ENCODE data around the gene QSOX2. TPM values are rescaled to one million over a fixed set of nuclear protein-coding genes. Genes with fewer than 3 reads are reported as not detected.

Gene QSOX2
- total RNA-seq, 2 experiments from 2014 or later = 14.4 TPM

DNA sequence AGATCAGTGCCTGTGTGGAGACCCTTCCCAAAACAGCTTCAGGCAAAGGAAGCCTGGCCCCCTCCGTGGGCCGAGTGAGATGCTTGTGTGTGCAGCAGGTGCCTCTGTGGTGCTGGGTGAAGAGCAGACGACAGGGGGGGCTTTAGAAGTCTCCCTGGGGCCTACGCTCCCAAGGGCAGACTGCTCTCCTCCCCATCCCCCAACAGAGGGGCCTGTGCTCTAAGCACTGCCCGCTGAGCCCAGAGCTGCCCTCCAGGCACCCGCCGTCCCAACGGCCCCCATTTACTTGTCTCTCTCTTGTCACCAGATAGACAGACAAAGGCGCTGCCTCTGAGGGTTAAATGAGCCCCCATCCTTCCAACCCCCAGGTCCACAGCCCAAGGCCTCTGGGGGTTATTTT is 38.0 kb downstream of the QSOX2 start:
- Histone ChIP-seq H3K27me3 (ENCODE audit: control insufficient read depth in 1 of 2, insufficient read depth in 2 of 2, low read length in 2 of 2) (peaks cover 17% of the 10 kb centered on the region in 2 experiments), H3K9me3 (ENCODE audit: control insufficient read depth in 1 of 2, insufficient read depth in 1 of 2, low read length in 2 of 2) (peaks cover 0 to 26% of the 10 kb centered on the region in 2 experiments), H3K27ac (ENCODE audit: low read depth in 1 of 2, low read length in 2 of 2) (no peak overlapping the region), H3K36me3 (ENCODE audit: insufficient read depth, low read length) (peaks cover 30% of the 10 kb centered on the region), H3K4me1 (ENCODE audit: insufficient read depth, low read length) (no peaks in the 10 kb centered on the region), H3K4me3 (ENCODE audit: low read length) (no peak overlapping the region)
- POLR2A ChIA-PET = no interaction called here
- peaks cover 39% of the 10 kb centered on the region for H3K36me3 Mint-ChIP-seq (ENCODE audit: low read depth)
- no peak for TF ChIP-seq CTCF (IDR thresholded peaks at IDR 0.05)
- no peak for ATAC-seq (ENCODE audit: poor library complexity)
- no peaks in the 10 kb centered on the region for H3K4me1 Mint-ChIP-seq (ENCODE audit: low read depth)
- no peak for DNase-seq
- no peak overlapping the region for H3K27ac Mint-ChIP-seq
- no peak overlapping the region for H3K4me3 Mint-ChIP-seq
- intact Hi-C loops (cut with DNase I, micrococcal nuclease) = no loop called here
- CTCF ChIA-PET = no interaction called here
- no peaks in the 10 kb centered on the region for H3K9me3 Mint-ChIP-seq
- peaks cover 15% of the 10 kb centered on the region for H3K27me3 Mint-ChIP-seq

DNA sequence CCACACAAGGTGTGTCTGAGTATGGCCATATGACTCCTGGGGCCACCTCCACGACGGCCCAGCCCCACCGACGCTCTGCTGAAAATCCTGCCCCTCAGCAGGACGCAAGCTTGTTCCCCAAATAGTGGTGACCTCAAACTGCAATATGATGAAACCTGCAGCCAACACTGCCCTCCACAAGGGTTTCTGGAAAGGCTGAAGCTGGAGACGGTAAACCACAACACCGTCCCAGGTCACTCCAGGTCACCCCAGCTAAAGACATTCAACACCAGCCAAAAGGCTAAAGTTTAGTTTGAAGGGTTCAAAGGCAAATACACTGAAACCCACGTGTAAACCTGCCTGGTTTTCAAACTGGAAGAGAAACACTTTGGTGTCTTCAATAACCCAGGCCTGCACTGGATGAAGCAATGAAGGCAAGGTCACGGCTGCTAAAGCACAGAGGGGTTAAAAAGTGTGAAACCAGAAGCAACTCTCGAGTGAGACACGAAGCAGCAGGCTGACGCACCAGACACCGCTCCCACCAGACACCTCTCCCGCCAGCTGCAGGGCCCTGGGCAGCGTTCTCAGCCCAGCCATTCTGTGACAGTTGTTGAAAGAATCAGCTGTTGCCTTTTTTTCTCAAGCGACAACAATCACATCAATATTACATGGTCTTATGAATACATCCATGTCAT is 38.9 kb downstream of the QSOX2 start:
- H3K4me3 Mint-ChIP-seq = no peak overlapping the region
- no peak overlapping the region for H3K27ac Mint-ChIP-seq
- ATAC-seq (ENCODE audit: poor library complexity) (no peak), DNase-seq (no peak)
- H3K27ac ChIP-seq (ENCODE audit: low read depth in 1 of 2, low read length in 2 of 2) = no peak overlapping the region
- intact Hi-C loops (cut with DNase I, micrococcal nuclease) = no loop called here
- H3K4me3 ChIP-seq (ENCODE audit: low read length) = no peak overlapping the region
- ChIA-PET CTCF (no interaction called here), POLR2A (no interaction called here)
- no peaks in the 10 kb centered on the region for H3K4me1 ChIP-seq (ENCODE audit: insufficient read depth, low read length)
- no peaks in the 10 kb centered on the region for H3K4me1 Mint-ChIP-seq (ENCODE audit: low read depth)
- TF ChIP-seq CTCF (IDR thresholded peaks at IDR 0.05) = no peak
- H3K36me3 ChIP-seq (ENCODE audit: insufficient read depth, low read length) = peaks cover 25% of the 10 kb centered on the region
- H3K36me3 Mint-ChIP-seq (ENCODE audit: low read depth) = peaks cover 34% of the 10 kb centered on the region
- H3K27me3 Mint-ChIP-seq = peaks cover 15% of the 10 kb centered on the region
- H3K27me3 ChIP-seq (ENCODE audit: control insufficient read depth in 1 of 2, insufficient read depth in 2 of 2, low read length in 2 of 2) = peaks cover 17 to 22% of the 10 kb centered on the region in 2 experiments
- peaks cover 0 to 32% of the 10 kb centered on the region in 2 experiments for H3K9me3 ChIP-seq (ENCODE audit: control insufficient read depth in 1 of 2, insufficient read depth in 1 of 2, low read length in 2 of 2)
- H3K9me3 Mint-ChIP-seq = no peaks in the 10 kb centered on the region

GRCh38 chr9:136205707-136205992 is 40.0 kb downstream of the QSOX2 start:
- no peak overlapping the region for H3K27ac ChIP-seq (ENCODE audit: low read depth in 1 of 2, low read length in 2 of 2)
- Mint-ChIP-seq H3K27me3 (peaks cover 22% of the 10 kb centered on the region), H3K4me1 (ENCODE audit: low read depth) (no peaks in the 10 kb centered on the region), H3K9me3 (no peaks in the 10 kb centered on the region), H3K27ac (no peak overlapping the region), H3K36me3 (ENCODE audit: low read depth) (peaks cover 34% of the 10 kb centered on the region), H3K4me3 (no peak overlapping the region)
- ChIA-PET POLR2A (no interaction called here), CTCF (no interaction called here)
- TF ChIP-seq CTCF (IDR thresholded peaks at IDR 0.05) = no peak
- H3K4me3 ChIP-seq (ENCODE audit: low read length) = no peak overlapping the region
- H3K27me3 ChIP-seq (ENCODE audit: control insufficient read depth in 1 of 2, insufficient read depth in 2 of 2, low read length in 2 of 2) = peaks cover 27 to 32% of the 10 kb centered on the region in 2 experiments
- H3K9me3 ChIP-seq (ENCODE audit: control insufficient read depth in 1 of 2, insufficient read depth in 1 of 2, low read length in 2 of 2) = peaks cover 0 to 40% of the 10 kb centered on the region in 2 experiments
- no peaks in the 10 kb centered on the region for H3K4me1 ChIP-seq (ENCODE audit: insufficient read depth, low read length)
- H3K36me3 ChIP-seq (ENCODE audit: insufficient read depth, low read length) = peaks cover 14% of the 10 kb centered on the region
- intact Hi-C loops (cut with DNase I, micrococcal nuclease) = no loop called here
- DNase-seq = no peak
- ATAC-seq (ENCODE audit: poor library complexity) = no peak
